HepG2 (cell line): ENCODE measurements around the gene KREMEN1. TPM values are rescaled to one million over a fixed set of nuclear protein-coding genes. Genes with fewer than 3 reads are reported as not detected.

Experiments
- ATAC-seq: fragments of 200-7000 bp; cut with Tn5 transposase; 3 replicates; pipeline ENCODE4 v1.9.1; 2020; ENCODE audit warnings: mild to moderate bottlenecking, moderate library complexity
- BruUV-seq: library from RNA; stranded (reverse); fragments of 400-500 nt; replicated peaks from 2 replicates; lab custom pipeline; 2021; lab: Mats Ljungman, UMichigan
- CTCF ChIA-PET: fragments of 300-600 bp; formaldehyde crosslinking; extraction: SDS; loops from one replicate; lab custom pipeline; 2021; ENCODE audit warnings: low total read pairs, inconsistent platforms, low intra/inter-chr PET ratio; lab: Yijun Ruan, JAX
- POLR2A ChIA-PET: fragments of 350-600 bp; sonication (Branson Sonifier 250); formaldehyde crosslinking; loops from one replicate; lab custom pipeline; 2020; ENCODE audit warnings: antibody characterized with exemption, inconsistent platforms; lab: Yijun Ruan, JAX
- DNase-seq: peaks from one replicate; pipeline ENCODE4 v3.0.0-alpha.2; 2015; ENCODE audit warnings: low spot score
- FAIRE-seq: peaks from 3 replicates; lab custom pipeline; 2011; peaks lifted over from hg19 to GRCh38; lab: Jason Lieb, UNC
- H2AFZ ChIP-seq: one replicate; pipeline ENCODE4 v1.6.1; 2011; ENCODE audit warnings: low read length, inconsistent platforms
- H3K27ac ChIP-seq: fragments of 300-600 bp; 3 replicates; pipeline ENCODE4 v1.8.0; 2011; ENCODE audit warnings: mixed run types, mild to moderate bottlenecking, mixed read lengths, low read length, inconsistent platforms; ENCODE audit not compliant: insufficient read depth; ENCODE audit errors: extremely low read length
- H3K27me3 ChIP-seq, 2 experiments: fragments of 200-600 bp in 1 of 2; 2 replicates in 1 of 2; 3 replicates in 1 of 2; pipeline versions ENCODE4 v1.6.0 to v1.8.0; 2011; ENCODE audit warnings: low read length in 2 of 2, mild to moderate bottlenecking in 2 of 2, moderate library complexity in 2 of 2, inconsistent platforms in 1 of 2; ENCODE audit not compliant: insufficient read depth in 2 of 2, control insufficient read depth in 1 of 2
- H3K36me3 ChIP-seq, 2 experiments: fragments of 200-600 bp in 1 of 2; replicated peaks in 1 of 2; 2 replicates in 1 of 2; 3 replicates in 1 of 2; pipeline versions ENCODE4 v1.5.1 to v1.8.0; 2011; ENCODE audit warnings: low read length in 2 of 2, inconsistent platforms in 1 of 2; ENCODE audit not compliant: insufficient read depth in 2 of 2, control insufficient read depth in 1 of 2
- H3K4me1 ChIP-seq: 2 replicates; pipeline ENCODE4 v1.5.1; 2012; ENCODE audit warnings: low read length, inconsistent platforms; ENCODE audit not compliant: insufficient read depth
- H3K4me2 ChIP-seq: 2 replicates; pipeline ENCODE4 v1.6.0; 2011; ENCODE audit warnings: low read depth, low read length, inconsistent platforms
- H3K4me3 ChIP-seq, 3 experiments: fragments of 200-600 bp in 1 of 3; sonication (generic), shearing (Covaris generic) in 1 of 3; replicated peaks in 1 of 3; 2 replicates each; pipeline ENCODE4 v1.5.1; 2011 to 2016; ENCODE audit warnings: low read length in 3 of 3, inconsistent platforms in 2 of 3, low read depth in 2 of 3, mild to moderate bottlenecking in 2 of 3, control low read depth in 1 of 3, mixed read lengths in 1 of 3; ENCODE audit not compliant: insufficient read depth in 1 of 3
- H3K79me2 ChIP-seq: one replicate; pipeline ENCODE4 v1.6.1; 2011; ENCODE audit warnings: low read length, inconsistent platforms; ENCODE audit not compliant: insufficient read depth
- H3K9ac ChIP-seq: 2 replicates; pipeline ENCODE4 v1.6.0; 2011; ENCODE audit warnings: mild to moderate bottlenecking, low read depth, low read length, inconsistent platforms; ENCODE audit not compliant: insufficient read depth
- H3K9me3 ChIP-seq: 2 replicates; pipeline ENCODE4 v1.5.1; 2012; ENCODE audit warnings: mild to moderate bottlenecking, low read length
- H4K20me1 ChIP-seq: 2 replicates; pipeline ENCODE4 v1.6.0; 2011; ENCODE audit warnings: inconsistent platforms, mild to moderate bottlenecking, low read length, moderate library complexity; ENCODE audit not compliant: insufficient read depth
- ARID3A ChIP-seq: IDR thresholded peaks from 2 replicates; pipeline ENCODE4 v1.6.1; 2012; ENCODE audit warnings: low read depth, low read length, improper control_type of control experiment
- ETS1 ChIP-seq: sonication (generic); formaldehyde crosslinking; IDR thresholded peaks from 2 replicates; pipeline ENCODE4 v1.4.0; 2020; ENCODE audit warnings: missing genetic modification reagents
- ISL2 ChIP-seq: sonication (generic); formaldehyde crosslinking; IDR thresholded peaks from 2 replicates; pipeline ENCODE4 v1.5.0; 2020; ENCODE audit warnings: missing genetic modification reagents
- NR2C2 ChIP-seq: sonication (generic); formaldehyde crosslinking; IDR thresholded peaks from 2 replicates; pipeline ENCODE4 v1.4.0; 2020; ENCODE audit warnings: missing genetic modification reagents, mild to moderate bottlenecking, moderate library complexity, borderline replicate concordance
- NRL ChIP-seq: sonication (generic); formaldehyde crosslinking; IDR thresholded peaks from 2 replicates; pipeline ENCODE4 v1.5.0; 2020; ENCODE audit warnings: missing genetic modification reagents, mild to moderate bottlenecking, moderate library complexity, borderline replicate concordance
- PAWR ChIP-seq: sonication (generic); formaldehyde crosslinking; IDR thresholded peaks from 2 replicates; pipeline ENCODE4 v1.4.0; 2020; ENCODE audit warnings: missing genetic modification reagents, mild to moderate bottlenecking, borderline replicate concordance
- RBFOX2 ChIP-seq: fragments of 200-400 bp; formaldehyde crosslinking; IDR thresholded peaks from 2 replicates; pipeline ENCODE4 v1.6.1; 2017; ENCODE audit warnings: low read depth, mild to moderate bottlenecking, low read length
- SP140L ChIP-seq: sonication (generic); formaldehyde crosslinking; IDR thresholded peaks from 2 replicates; pipeline ENCODE4 v1.4.0; 2020; ENCODE audit warnings: missing genetic modification reagents, borderline replicate concordance
- TBP ChIP-seq: sonication (generic); formaldehyde crosslinking; IDR thresholded peaks from 2 replicates; pipeline ENCODE4 v1.5.0; 2020; ENCODE audit warnings: missing genetic modification reagents
- TCF7L2 ChIP-seq: IDR thresholded peaks from 2 replicates; pipeline ENCODE4 v1.6.1; 2011; ENCODE audit warnings: mild to moderate bottlenecking, low read depth, low read length, moderate library complexity
- ZNF180 ChIP-seq: sonication (generic); formaldehyde crosslinking; IDR thresholded peaks from 2 replicates; pipeline ENCODE4 v1.4.0; 2020; ENCODE audit warnings: low read depth, missing genetic modification reagents, borderline replicate concordance
- ZNF510 ChIP-seq: sonication (generic); formaldehyde crosslinking; IDR thresholded peaks from 2 replicates; pipeline ENCODE4 v1.4.0; 2020; ENCODE audit warnings: low read depth, mild to moderate bottlenecking, missing genetic modification reagents
- ZNF788 ChIP-seq: sonication (generic); formaldehyde crosslinking; IDR thresholded peaks from 2 replicates; pipeline ENCODE4 v1.5.0; 2020; ENCODE audit warnings: mild to moderate bottlenecking, missing genetic modification reagents, borderline replicate concordance
- ZSCAN5A ChIP-seq: sonication (generic); formaldehyde crosslinking; IDR thresholded peaks from 2 replicates; pipeline ENCODE4 v1.8.0; 2022; ENCODE audit warnings: mild to moderate bottlenecking, missing genetic modification reagents, borderline replicate concordance
- WGBS: methylation state at CpG from one replicate; pipeline ENCODE4 v1.1.6; 2017; ENCODE audit warnings: low lambda C conversion rate; 5-methylcytosine and 5-hydroxymethylcytosine counted together
- in situ Hi-C: cut with HindIII; loops from 2 replicates; pipeline ENCODE4 v1.10.0; 2017; ENCODE audit warnings: low pct_unique_long_range_greater_than_20kb; ENCODE audit not compliant: extremely low pct_ligation_motif_present
- intact Hi-C: fragments of 100-400 bp; cut with micrococcal nuclease; formaldehyde crosslinking; loops from one replicate; pipeline ENCODE4 v1.10.0; 2022; ENCODE audit not compliant: unreplicated experiment
- polyA plus RNA-seq, 8 experiments: library from polyadenylated mRNA; depleted of rRNA in 3 of 8; stranded (reverse) in 7 of 8; unstranded in 1 of 8; fragments of >200 nt; fragmentation: Illumina TruSeq in 4 of 8; extraction: Trizol in 4 of 8; gene quantifications; 2 replicates each; pipeline versions ENCODE4 v1.2.1 to v1.2.3, GENCODE V29; 2011 to 2016; ENCODE audit warnings: low read depth in 4 of 8, missing spikeins in 1 of 8, mixed read lengths in 1 of 8; ENCODE audit not compliant: insufficient read depth in 1 of 8
- total RNA-seq, 5 experiments: library from RNA; depleted of rRNA; stranded (reverse); fragments of >200 nt; fragmentation: Illumina TruSeq; extraction: Trizol; gene quantifications; 2 replicates each; pipeline ENCODE4 v1.2.3, GENCODE V29; 2016; ENCODE audit warnings: low read depth in 1 of 5

Gene KREMEN1
- total and polyA plus RNA-seq, 2 of the 13 experiments (the other 11 are each of a cell fraction or from before 2014, with no cell fraction given), result 9.8 to 13.8 TPM

- ATAC-seq (no peak), FAIRE-seq (no peak), DNase-seq (no peak)
- Histone ChIP-seq H3K4me2 (no peak overlapping the region), H3K36me3 (no peaks in the 10 kb centered on the region), H2AFZ (no peak overlapping the region), H3K79me2 (no peaks in the 10 kb centered on the region), H3K9me3 (no peaks in the 10 kb centered on the region), H3K9ac (no peak overlapping the region), H3K27me3 (peaks cover 3 to 26% of the 10 kb centered on the region in 2 experiments; a peak in 3 of 5 replicates), H3K4me3 (no peak overlapping the region), H4K20me1 (no peaks in the 10 kb centered on the region), H3K27ac (no peak overlapping the region), H3K4me1 (peaks cover 32% of the 10 kb centered on the region)
- in situ Hi-C loops (no loop called here), intact Hi-C loops (no loop called here)
- ChIA-PET POLR2A (interaction anchor here (1.4 kb wide), 1 partner anchor 8 kb away, joined by 3 read pairs; the partner anchor contains the start of gene EMID1), CTCF (no interaction called here)
- 65% methylated on average over 5 of the region's 5 CpGs for WGBS
- TF ChIP-seq ETS1, result no peak
- TF ChIP-seq NR2C2 (CRISPR knock-in tag), result no peak
- no peak for TF ChIP-seq ZNF510
- no peak for TF ChIP-seq TCF7L2
- no peak for TF ChIP-seq ZNF180 (CRISPR knock-in tag)
- no peak for TF ChIP-seq SP140L (CRISPR knock-in tag)
- no TSS peak for BruUV-seq
These were observed 125.4 kb downstream of the KREMEN1 start for GRCh38 chr22:29198240-29198639.

- CTCF ChIA-PET, result no interaction called here
- intact Hi-C loops, result no loop called here
- no peak for DNase-seq
- TF ChIP-seq RBFOX2 (no peak), NRL (CRISPR knock-in tag) (no peak), ZNF788 (CRISPR knock-in tag) (no peak), ZSCAN5A (CRISPR knock-in tag) (no peak), TBP (CRISPR knock-in tag) (no peak), ISL2 (CRISPR knock-in tag) (no peak), ARID3A (no peak), PAWR (CRISPR knock-in tag) (no peak)
These were observed 127.0 kb downstream of the KREMEN1 start for GRCh38 chr22:29199702-29200400.

More at GRCh38 chr22:29199702-29200400, 127.0 kb downstream of the KREMEN1 start:
- no peak overlapping the region for H3K9ac ChIP-seq
- peaks cover 3 to 28% of the 10 kb centered on the region in 2 experiments; a peak in 3 of 5 replicates for H3K27me3 ChIP-seq
- H3K9me3 ChIP-seq, result no peaks in the 10 kb centered on the region
- peaks cover 38% of the 10 kb centered on the region for H3K4me1 ChIP-seq
- no peak overlapping the region for H3K4me3 ChIP-seq
- H3K36me3 ChIP-seq, result no peaks in the 10 kb centered on the region
- H2AFZ ChIP-seq, result no peak overlapping the region
- H4K20me1 ChIP-seq, result no peaks in the 10 kb centered on the region
- FAIRE-seq (no peak), ATAC-seq (no peak)
- 37% methylated on average over 8 of the region's 8 CpGs for WGBS
- H3K27ac ChIP-seq, result no peak overlapping the region
- no TSS peak for BruUV-seq
- no peak overlapping the region for H3K4me2 ChIP-seq
- POLR2A ChIA-PET, result no interaction called here
- in situ Hi-C loops, result loop anchor here (5.0 kb wide), 1 partner anchor 47 kb away; no protein-coding TSS in a partner anchor
- no peaks in the 10 kb centered on the region for H3K79me2 ChIP-seq
